RCC 7860 (cell line): ENCODE data around the gene MFAP4.
A peak's percentile ranks its signal among the peaks of the same experiment; 100 is the strongest.

Experiments used
- DNase-seq: peaks from one replicate; pipeline ENCODE4 v3.0.0-alpha.2; 2015; ENCODE audit warnings: low spot score
- FAIRE-seq: peaks from 2 replicates; lab custom pipeline; 2012; peaks lifted over from hg19 to GRCh38; lab: Jason Lieb, UNC

Gene MFAP4

DNA sequence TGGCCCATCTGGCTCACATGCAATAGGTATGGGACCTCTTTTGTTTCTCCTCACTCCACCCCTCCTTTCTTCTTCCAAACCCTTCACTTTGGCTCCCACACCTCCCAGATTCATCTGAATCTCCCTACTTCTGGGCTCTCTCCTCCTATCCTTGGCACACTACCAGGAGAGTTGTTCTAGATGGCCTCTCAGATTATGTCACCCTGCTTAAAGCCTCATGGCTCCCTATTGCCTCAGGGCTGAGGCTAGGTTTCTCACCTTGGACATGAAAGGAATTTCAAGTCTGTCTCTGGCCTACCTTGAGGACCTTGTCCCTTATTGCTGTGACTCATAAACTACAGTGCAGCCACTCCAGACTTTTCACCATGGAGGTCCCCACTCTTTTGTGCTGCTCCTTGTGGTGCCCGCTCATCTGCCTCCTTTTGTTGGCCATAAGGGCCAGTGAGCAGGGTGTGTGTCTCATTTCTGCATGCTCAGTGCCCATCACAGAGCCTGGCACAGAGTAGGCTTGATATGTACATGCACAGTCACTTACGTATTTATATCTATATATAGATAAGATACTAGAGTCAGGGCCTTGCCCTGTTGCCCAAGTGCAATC, 1.0 kb upstream of the MFAP4 start:
- no peak for FAIRE-seq
- no peak for DNase-seq

GRCh38 chr17:19386051-19386929, 700 bp downstream of the MFAP4 start:
- no peak for FAIRE-seq
- DNase-seq = peak; percentile 28

DNA sequence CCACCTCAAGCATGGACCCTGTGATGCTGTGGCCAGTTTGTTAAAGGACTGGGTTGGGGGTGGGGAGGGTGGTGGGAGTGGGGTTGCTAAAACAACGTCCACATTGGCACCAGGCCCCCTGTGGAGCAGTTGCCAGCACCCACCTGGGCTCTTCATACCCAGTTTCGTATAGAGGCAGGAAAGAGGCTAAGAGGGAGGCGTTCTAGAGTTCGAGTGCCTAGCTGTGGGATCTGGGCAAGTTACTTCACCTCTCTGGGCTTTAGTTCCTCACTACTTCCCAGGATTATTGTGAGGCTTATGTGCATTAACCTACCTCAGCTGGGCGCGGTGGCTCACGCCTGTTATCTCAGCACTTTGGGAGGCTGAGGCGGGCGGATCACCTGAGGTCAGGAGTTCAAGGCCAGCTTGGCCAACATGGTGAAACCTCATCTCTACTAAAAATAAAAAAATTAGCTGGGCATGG, 1.4 kb downstream of the MFAP4 start:
- DNase-seq = no peak
- FAIRE-seq = no peak

- no peak for DNase-seq
- FAIRE-seq = no peak
Measured at GRCh38 chr17:19384723-19385391, 2.1 kb downstream of the MFAP4 start.

DNA sequence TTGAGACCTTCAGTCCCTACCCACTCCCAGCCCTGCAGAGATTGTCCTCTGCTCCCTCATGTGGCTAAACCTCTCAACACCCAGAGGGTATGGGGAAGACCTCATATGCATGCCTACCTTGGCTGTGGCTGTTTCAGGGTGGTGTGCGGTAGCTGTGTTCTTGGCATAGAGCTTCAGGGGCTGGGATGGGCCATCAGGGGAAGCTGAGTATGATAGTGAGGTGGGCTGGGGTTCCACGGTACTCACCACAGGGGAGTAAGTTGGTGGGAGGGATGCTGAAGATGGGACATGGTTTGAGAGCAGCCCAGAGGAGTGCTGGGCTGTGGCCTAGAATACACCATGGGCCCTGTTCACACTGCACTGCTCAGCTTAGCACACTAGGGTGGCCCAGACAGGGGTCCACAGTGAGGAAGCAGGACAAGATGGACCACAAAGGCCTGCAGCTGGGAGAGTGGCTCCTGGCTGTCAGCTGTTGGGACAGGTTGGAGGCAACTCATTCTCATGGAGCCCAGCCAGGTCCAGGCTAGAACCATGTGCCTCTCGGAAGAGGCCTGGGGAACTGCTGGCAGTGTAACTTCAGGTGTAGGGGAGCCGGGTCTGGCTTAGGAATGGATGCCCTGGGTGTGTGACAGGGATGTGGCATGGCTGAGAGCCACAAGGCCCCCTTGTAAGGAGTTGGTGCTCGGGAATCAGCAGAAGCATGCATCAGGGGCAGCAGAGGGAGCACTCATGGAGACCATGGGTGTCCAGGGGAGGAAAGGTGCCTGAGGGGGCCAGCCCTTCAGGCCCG, 3.1 kb downstream of the MFAP4 start:
- no peak for DNase-seq
- FAIRE-seq = no peak

DNA sequence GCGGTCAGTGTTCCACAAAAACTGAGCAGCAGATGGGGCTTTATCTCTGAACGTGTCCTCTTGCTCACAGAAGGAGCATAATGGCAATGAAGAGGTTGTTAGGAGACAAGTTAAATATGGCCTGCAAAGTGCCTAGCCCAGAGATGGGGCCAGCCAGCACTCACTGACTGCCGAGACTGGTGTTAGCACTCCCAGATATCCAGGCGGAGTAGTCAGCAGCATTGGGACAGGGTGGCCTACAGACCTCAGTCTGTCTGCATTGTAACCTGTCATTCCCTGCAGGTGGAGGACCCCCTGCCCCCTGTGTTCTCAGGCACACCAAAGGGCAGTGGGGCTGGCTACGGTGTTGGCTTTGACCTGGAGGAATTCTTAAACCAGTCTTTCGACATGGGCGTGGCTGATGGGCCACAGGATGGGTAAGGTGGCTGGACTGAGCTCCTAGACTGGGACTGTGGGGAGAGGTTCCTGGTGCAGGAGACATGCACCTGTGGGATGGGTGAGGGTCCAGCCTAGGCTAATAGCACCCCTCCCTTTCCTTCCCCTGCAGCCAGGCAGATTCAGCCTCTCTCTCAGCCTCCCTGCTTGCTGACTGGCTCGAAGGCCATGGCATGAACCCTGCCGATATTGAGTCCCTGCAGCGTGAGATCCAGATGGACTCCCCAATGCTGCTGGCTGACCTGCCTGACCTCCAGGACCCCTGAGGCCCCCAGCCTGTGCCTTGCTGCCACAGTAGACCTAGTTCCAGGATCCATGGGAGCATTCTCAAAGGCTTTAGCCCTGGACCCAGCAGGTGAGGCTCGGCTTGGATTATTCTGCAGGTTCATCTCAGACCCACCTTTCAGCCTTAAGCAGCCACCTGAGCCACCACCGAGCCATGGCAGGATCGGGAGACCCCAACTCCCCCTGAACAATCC, 4.2 kb downstream of the MFAP4 start:
- DNase-seq = no peak
- no peak for FAIRE-seq

DNA sequence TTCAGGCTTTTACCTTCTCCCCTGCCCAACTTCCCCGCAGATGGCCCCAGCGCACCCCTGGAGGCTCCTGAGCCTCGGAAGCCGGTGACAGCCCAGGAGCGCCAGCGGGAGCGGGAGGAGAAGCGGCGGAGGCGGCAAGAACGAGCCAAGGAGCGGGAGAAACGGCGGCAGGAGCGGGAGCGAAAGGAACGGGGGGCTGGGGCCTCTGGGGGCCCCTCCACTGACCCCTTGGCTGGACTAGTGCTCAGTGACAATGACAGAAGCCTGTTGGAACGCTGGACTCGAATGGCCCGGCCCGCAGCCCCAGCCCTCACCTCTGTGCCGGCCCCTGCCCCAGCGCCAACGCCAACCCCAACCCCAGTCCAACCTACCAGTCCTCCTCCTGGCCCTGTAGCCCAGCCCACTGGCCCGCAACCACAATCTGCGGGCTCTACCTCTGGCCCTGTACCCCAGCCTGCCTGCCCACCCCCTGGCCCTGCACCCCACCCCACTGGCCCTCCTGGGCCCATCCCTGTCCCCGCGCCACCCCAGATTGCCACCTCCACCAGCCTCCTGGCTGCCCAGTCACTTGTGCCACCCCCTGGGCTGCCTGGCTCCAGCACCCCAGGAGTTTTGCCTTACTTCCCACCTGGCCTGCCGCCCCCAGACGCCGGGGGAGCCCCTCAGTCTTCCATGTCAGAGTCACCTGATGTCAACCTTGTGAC, 5.1 kb downstream of the MFAP4 start:
- FAIRE-seq (no peak), DNase-seq (no peak)

DNA sequence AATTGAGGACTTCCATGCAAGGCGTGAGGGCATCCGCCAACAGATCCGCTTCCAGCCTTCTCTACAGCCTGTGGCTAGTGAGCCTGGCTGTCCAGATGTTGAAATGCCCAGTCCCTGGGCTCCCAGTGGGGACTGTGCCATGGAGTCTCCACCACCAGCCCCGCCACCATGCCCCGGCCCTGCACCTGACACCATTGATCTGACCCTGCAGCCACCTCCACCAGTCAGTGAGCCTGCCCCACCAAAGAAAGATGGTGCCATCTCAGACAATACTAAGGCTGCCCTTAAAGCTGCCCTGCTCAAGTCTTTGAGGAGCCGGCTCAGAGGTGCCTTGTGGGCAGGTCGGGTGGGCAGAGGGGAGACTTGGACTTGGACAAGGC, 5.6 kb downstream of the MFAP4 start:
- FAIRE-seq = no peak
- no peak for DNase-seq

- no peak for DNase-seq
- no peak for FAIRE-seq
Measured at GRCh38 chr17:19380481-19381301, 6.3 kb downstream of the MFAP4 start.

GRCh38 chr17:19379361-19380065, 7.5 kb downstream of the MFAP4 start:
- FAIRE-seq = no peak
- no peak for DNase-seq

DNA sequence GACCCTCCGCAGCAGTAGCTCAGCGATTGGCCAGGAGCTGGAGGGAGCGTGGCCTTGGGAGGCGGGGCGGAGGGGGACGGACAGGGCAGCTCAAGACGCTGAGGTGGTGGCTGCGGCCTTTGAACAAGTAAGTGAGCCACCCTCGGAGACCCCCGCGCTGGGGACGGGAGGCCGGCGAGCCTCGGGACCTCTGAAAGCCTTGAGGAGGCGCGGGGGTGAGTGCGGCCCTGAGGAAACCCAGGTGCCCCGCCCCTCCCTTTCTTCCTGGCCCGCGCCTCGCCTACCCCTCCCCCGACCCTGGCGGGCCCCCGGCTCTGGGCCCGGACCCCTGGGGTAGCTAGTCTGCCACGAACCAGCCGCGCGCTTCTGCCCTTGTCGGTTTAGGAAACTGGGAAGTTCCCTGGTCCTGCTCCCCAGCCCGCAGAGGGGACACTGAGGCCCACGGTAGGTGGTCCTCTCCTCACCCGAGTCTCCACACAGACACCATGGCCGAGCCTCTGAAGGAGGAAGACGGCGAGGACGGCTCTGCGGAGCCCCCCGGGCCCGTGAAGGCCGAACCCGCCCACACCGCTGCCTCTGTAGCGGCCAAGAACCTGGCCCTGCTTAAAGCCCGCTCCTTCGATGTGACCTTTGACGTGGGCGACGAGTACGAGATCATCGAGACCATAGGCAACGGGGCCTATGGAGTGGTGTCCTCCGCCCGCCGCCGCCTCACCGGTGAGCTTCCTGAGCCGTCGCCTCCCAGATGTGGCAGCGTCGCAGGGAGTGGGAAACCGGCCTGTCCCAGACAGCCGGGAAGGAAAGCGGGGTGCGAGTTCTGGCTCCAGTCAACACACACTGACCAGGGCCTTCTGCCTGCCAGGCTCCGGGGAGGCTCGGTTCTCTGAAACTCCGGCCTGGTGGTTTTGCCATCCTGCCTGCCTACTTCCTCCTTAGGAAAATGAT, 8.3 kb downstream of the MFAP4 start, which contains the start of gene MAPK7:
Gene MAPK7, plus strand, starts transcription at position 83 of the 945 bp plus-strand sequence. Its CDS starts 403 bp downstream, at position 486.
- DNase-seq (no peak), FAIRE-seq (no peak)

- FAIRE-seq = peak; percentile 83
- DNase-seq = peak; percentile 96
Measured at GRCh38 chr17:19377602-19378415, 9.2 kb downstream of the MFAP4 start.

GRCh38 chr17:19376811-19377210, 10.2 kb downstream of the MFAP4 start:
- DNase-seq (no peak), FAIRE-seq (no peak)

GRCh38 chr17:19375732-19376131, 11.3 kb downstream of the MFAP4 start:
- FAIRE-seq = no peak
- no peak for DNase-seq

DNA sequence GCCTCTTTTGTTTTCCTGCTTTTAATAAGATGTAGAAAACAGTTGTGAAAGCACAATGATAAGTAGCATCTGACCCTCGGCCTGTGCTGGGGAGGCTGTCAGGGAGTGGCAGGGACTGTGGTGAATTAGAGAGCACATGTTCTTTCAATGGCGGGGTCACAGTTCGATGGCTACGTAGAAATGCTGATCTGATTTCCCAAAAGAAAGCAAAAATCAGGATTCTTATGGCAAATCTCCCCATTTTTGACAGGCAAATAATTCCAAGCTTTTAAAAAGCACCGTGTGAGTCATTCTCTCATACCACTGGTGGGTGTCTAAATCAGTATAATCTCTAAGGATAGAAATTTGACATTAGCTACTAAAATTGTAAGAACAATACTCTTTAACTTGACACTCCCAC, 12.9 kb downstream of the MFAP4 start:
- DNase-seq = no peak
- no peak for FAIRE-seq
